Activated CD4-positive, alpha-beta T cell treated with anti-CD3 and anti-CD28 coated beads, Interleukin-2, amount 10 ng/mL, durations not matched to agents 7 days and 5 days (primary cell): Measurements from ENCODE around the gene ZNF518B. TPM values are rescaled to one million over a fixed set of nuclear protein-coding genes. Genes with fewer than 3 reads are reported as not detected.
"Not testable (repeated sequence)": the region's sequence is repeated elsewhere in the genome, so short reads cannot be mapped to it uniquely, and the experiment has no call there.

Experiments used
- CTCF ChIA-PET: fragments of 350-600 bp; sonication (Branson Sonifier 250); formaldehyde crosslinking; loops from one replicate; lab custom pipeline; 2021; ENCODE audit warnings: antibody characterized with exemption; lab: Charles Lee
- POLR2A ChIA-PET: fragments of 350-600 bp; sonication (Branson Sonifier 250); formaldehyde crosslinking; loops from one replicate; lab custom pipeline; 2021; ENCODE audit warnings: antibody characterized with exemption; lab: Charles Lee
- DNase-seq: peaks from one replicate; pipeline ENCODE4 v3.0.0-alpha.2; 2020
- H3K27ac Mint-ChIP-seq: one replicate; pipeline ENCODE4 v1.8.0; 2021; ENCODE audit warnings: mild to moderate bottlenecking, moderate library complexity, mixed read lengths
- H3K27me3 Mint-ChIP-seq: one replicate; pipeline ENCODE4 v1.8.0; 2021; ENCODE audit warnings: mixed read lengths
- H3K36me3 Mint-ChIP-seq: one replicate; pipeline ENCODE4 v1.8.0; 2021; ENCODE audit warnings: low read depth, mixed read lengths
- H3K4me1 Mint-ChIP-seq: one replicate; pipeline ENCODE4 v1.8.0; 2021; ENCODE audit warnings: mixed read lengths
- H3K4me3 Mint-ChIP-seq: one replicate; pipeline ENCODE4 v1.8.0; 2021; ENCODE audit warnings: mild to moderate bottlenecking, moderate library complexity, mixed read lengths
- H3K9me3 Mint-ChIP-seq: one replicate; pipeline ENCODE4 v1.8.0; 2021; ENCODE audit warnings: mixed read lengths
- total RNA-seq, 2 experiments: library from RNA; stranded (reverse); gene quantifications; one replicate each; pipeline ENCODE4 v1.2.3, GENCODE V29; 2021

The ZNF518B gene
- total RNA-seq, 2 experiments from 2014 or later, result 16.9 to 19.6 TPM

DNA sequence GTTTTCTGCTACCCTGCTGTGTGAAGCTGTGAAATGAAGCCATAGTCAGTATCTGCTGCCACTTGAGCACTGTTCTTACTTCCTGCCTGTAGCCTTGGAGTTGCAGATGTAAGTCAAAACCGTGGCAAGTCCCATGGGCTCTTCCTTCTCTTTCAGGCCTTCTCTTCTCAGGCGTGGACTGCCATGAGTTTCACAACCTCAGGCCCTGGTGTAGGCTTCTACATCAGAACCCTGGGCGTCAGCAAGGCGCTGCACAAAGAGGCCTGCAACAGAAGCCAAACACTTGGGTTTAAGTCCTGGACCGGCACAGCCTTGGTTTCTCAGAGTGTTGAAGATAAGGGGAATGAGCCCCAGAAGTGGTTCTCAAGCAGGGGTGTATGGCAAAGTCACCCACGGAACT, 2.5 kb downstream of the ZNF518B start:
- peaks cover 8% of the 10 kb centered on the region for H3K9me3 Mint-ChIP-seq
- no peak overlapping the region for H3K4me3 Mint-ChIP-seq
- ChIA-PET CTCF (no interaction called here), POLR2A (no interaction called here)
- H3K27me3 Mint-ChIP-seq, result peaks cover 5% of the 10 kb centered on the region
- peaks cover 20% of the 10 kb centered on the region for H3K4me1 Mint-ChIP-seq
- peaks cover 51% of the 10 kb centered on the region for H3K36me3 Mint-ChIP-seq
- no peak for DNase-seq
- no peak overlapping the region for H3K27ac Mint-ChIP-seq

DNA sequence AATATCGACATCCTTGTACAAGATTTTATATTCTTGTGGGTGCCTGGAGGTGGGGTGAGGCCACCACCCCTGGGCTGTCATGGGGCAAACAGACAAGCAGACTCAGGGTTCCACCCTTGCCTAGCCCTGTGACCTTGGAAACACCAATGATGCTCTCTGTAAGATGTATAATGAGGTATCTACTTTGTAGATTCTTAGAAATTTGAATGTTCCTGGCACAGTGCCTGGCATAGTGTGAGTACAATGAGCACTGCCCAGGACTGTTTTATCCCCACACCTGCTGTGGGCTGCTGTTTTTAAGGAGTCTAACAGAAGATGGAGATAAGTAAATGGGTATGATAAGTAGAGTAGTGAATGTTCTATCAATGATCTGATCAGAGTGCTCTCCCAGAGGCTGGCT, 3.1 kb downstream of the ZNF518B start:
- peaks cover 12% of the 10 kb centered on the region for H3K9me3 Mint-ChIP-seq
- H3K4me1 Mint-ChIP-seq, result peaks cover 20% of the 10 kb centered on the region
- DNase-seq, result no peak
- ChIA-PET POLR2A (no interaction called here), CTCF (no interaction called here)
- H3K27ac Mint-ChIP-seq, result no peak overlapping the region
- peaks cover 55% of the 10 kb centered on the region for H3K36me3 Mint-ChIP-seq
- peaks cover 5% of the 10 kb centered on the region for H3K27me3 Mint-ChIP-seq
- no peak overlapping the region for H3K4me3 Mint-ChIP-seq

DNA sequence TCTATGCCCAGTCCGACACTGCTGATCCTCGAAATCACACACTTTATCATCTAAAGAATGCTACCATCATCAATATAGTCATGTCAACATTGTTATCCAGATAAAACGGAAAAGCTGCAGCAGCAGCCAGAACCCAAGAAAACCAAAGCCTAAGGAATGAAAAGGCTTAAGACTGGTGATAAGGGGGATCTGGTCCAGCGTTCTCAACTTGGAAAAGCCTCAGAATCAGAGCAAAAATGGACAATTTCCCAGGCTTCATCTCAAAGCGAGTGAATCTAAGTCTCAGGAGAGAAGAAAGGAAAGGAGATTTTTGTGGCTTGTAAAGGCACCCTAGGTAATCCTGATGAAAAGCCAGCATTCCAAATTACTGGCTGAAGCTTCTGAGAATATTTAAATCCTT, 8.2 kb downstream of the ZNF518B start:
- Mint-ChIP-seq H3K4me1 (no peaks in the 10 kb centered on the region), H3K4me3 (no peak overlapping the region), H3K9me3 (peaks cover 55% of the 10 kb centered on the region), H3K27me3 (no peaks in the 10 kb centered on the region), H3K36me3 (peaks cover 86% of the 10 kb centered on the region), H3K27ac (no peak overlapping the region)
- no peak for DNase-seq
- ChIA-PET POLR2A (no interaction called here), CTCF (interaction anchor here (1.7 kb wide), 1 partner anchor 12 kb away, joined by 8 read pairs; no protein-coding TSS in a partner anchor)

DNA sequence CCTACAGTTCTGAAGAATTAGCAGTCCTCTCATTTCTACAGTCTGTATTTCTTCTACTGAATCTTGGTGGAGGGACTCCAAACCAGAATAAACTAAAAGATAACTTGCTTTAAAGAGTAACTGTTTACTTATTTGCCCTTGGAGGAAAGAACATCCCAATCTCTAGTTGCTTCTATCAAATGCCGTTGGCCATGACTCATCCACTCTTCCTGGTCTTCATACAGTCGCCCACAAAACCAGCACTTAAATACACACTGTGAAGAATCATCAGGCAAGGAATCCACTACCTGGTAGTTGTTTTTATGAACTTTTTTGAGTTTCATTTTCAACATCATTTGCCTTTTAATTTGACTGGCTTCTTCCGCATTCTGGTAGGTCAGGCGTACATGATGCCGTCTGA, 14.2 kb downstream of the ZNF518B start:
- Mint-ChIP-seq H3K36me3 (peaks cover 45% of the 10 kb centered on the region), H3K27ac (no peak overlapping the region), H3K4me3 (no peak overlapping the region), H3K27me3 (no peaks in the 10 kb centered on the region), H3K4me1 (peaks cover 2% of the 10 kb centered on the region), H3K9me3 (peaks cover 61% of the 10 kb centered on the region)
- ChIA-PET CTCF (no interaction called here), POLR2A (no interaction called here)
- no peak for DNase-seq

DNA sequence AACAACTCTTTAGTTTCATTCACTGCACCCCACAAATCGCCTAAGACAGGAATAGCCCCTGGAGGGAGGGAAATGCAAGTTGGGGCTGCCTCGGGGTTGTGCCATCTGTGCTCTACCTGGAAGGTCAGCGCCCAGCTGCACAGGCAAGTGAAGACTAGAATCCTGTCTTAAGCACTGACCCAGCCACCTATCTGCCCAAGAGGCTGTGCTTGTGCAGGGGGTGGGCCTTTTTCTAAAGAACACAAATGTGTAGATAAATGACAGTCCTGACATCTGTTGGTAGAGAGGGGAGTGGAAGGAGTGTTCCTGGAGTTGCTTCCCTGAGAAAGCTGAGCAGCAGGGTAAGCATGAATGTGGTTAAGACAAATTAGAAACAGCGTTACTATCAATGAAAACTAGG, 15.7 kb downstream of the ZNF518B start:
- Mint-ChIP-seq H3K9me3 (peaks cover 51% of the 10 kb centered on the region), H3K4me1 (peaks cover 2% of the 10 kb centered on the region), H3K27ac (no peak overlapping the region), H3K4me3 (no peak overlapping the region), H3K27me3 (no peaks in the 10 kb centered on the region), H3K36me3 (peaks cover 34% of the 10 kb centered on the region)
- DNase-seq, result no peak
- CTCF ChIA-PET, result no interaction called here
- POLR2A ChIA-PET, result no interaction called here

DNA sequence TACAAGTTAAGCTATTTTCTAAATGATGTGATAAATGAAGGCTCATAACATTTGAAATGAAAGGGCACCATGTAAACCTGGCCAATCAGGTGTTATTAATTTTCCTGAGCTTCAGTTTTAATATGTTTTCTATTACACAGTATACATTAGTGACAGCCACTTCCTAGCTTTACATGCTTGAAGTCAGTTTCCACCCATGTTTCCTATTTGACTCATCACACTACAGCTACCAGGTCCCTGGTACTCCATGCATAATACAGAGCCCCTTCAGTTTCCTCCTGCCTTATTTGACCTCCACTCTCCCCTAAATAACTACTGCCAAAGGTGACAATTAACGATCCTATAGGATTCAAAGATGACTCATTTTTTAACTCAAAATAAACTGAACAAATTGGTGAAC, 18.3 kb downstream of the ZNF518B start:
- POLR2A ChIA-PET, result no interaction called here
- no peak for DNase-seq
- no peaks in the 10 kb centered on the region for H3K27me3 Mint-ChIP-seq
- peaks cover 2% of the 10 kb centered on the region for H3K4me1 Mint-ChIP-seq
- H3K4me3 Mint-ChIP-seq, result no peak overlapping the region
- H3K36me3 Mint-ChIP-seq, result peaks cover 10% of the 10 kb centered on the region
- H3K27ac Mint-ChIP-seq, result no peak overlapping the region
- CTCF ChIA-PET, result no interaction called here
- H3K9me3 Mint-ChIP-seq, result peaks cover 26% of the 10 kb centered on the region

DNA sequence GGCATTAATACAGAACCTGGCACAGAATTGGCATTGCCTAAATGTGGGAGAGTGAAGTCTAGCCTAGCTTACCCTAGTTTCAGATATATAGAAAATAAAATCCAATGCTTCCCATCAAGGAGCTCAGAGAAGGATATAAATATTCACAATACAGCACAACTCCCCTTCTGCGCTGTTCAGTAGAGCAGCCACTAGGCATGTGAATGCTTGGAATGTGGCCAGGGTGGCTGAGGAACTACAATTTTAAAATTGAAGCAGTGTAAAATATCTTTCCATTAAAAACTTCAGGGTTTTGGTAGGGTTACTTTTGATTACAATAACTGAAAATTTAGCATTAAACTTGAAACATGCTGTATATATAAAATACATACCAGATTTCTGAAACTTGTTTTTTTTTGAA, 19.5 kb downstream of the ZNF518B start:
- Mint-ChIP-seq H3K36me3 (peaks cover 3% of the 10 kb centered on the region), H3K4me3 (no peak overlapping the region), H3K4me1 (peaks cover 2% of the 10 kb centered on the region), H3K9me3 (peaks cover 16% of the 10 kb centered on the region), H3K27ac (no peak overlapping the region), H3K27me3 (no peaks in the 10 kb centered on the region)
- DNase-seq, result no peak
- ChIA-PET POLR2A (no interaction called here), CTCF (interaction anchor here (1.4 kb wide), 1 partner anchor 51 kb away, joined by 3 read pairs; no protein-coding TSS in a partner anchor)

DNA sequence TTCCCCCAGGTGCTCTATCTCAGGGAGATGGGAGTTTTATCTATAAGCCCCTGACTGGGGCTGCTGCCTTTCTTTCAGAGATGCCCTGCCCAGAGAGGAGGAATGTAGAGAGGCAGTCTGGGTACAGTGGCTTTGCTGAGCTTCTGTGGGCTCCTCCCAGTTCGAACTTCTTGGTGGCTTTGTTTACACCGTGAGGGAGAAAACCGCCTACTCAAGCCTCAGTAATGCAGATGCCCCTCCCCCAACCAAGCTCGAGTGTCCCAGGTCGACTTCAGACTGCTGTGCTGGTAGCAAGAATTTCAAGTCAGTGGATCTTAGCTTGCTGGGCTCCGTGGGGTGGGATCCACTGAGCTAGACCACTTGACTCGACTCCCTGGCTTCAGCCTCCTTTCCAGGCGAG, 29.5 kb downstream of the ZNF518B start:
- H3K36me3 Mint-ChIP-seq, H3K9me3 Mint-ChIP-seq, H3K4me1 Mint-ChIP-seq, H3K27ac Mint-ChIP-seq, DNase-seq, H3K4me3 Mint-ChIP-seq, H3K27me3 Mint-ChIP-seq, POLR2A ChIA-PET: not testable (repeated sequence)
- CTCF ChIA-PET, result interaction anchor here (1.2 kb wide), 1 partner anchor 24 kb away, joined by 4 read pairs; no protein-coding TSS in a partner anchor

DNA sequence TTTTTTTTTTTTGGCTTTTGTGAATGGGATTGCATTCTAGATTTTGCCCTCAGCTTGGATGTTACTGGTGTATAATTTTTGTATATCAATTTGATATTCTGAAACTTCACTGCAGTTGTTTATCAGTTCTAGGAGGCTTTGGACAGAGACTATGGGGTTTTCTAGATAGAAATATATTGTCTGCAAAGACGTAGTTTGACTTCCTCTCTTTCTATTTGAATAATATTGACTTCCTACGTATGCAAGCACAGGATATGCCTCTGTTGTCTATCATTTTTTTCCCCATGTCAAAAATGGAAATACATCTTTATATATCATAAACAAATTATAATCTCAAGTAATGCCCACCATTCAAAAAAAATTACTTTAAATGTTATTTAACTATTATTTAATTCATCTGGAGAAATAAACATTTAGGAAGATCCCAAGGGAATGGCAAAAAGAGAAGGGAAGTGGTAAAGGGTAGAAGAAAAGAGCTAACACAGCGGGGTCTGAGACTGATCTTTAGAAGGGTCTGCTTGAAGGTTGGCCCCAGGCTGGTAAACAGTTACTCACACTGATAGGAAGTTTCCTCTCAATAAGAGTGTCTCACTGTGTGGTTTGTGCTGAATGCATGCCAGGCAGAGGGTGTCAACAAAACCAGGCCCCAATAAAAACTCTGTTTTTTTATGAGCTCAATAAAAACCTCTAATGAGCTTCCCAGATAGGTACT, 35.7 kb downstream of the ZNF518B start:
- DNase-seq, result no peak
- peaks cover 20% of the 10 kb centered on the region for H3K4me1 Mint-ChIP-seq
- peaks cover 6% of the 10 kb centered on the region for H3K9me3 Mint-ChIP-seq
- H3K36me3 Mint-ChIP-seq, result no peaks in the 10 kb centered on the region
- ChIA-PET POLR2A (no interaction called here), CTCF (interaction anchor here (1.0 to 1.2 kb wide), 2 partner anchors 30 to 36 kb away, joined by 3 to 4 read pairs; no protein-coding TSS in a partner anchor)
- no peaks in the 10 kb centered on the region for H3K27me3 Mint-ChIP-seq
- no peak overlapping the region for H3K4me3 Mint-ChIP-seq
- H3K27ac Mint-ChIP-seq, result no peak overlapping the region

DNA sequence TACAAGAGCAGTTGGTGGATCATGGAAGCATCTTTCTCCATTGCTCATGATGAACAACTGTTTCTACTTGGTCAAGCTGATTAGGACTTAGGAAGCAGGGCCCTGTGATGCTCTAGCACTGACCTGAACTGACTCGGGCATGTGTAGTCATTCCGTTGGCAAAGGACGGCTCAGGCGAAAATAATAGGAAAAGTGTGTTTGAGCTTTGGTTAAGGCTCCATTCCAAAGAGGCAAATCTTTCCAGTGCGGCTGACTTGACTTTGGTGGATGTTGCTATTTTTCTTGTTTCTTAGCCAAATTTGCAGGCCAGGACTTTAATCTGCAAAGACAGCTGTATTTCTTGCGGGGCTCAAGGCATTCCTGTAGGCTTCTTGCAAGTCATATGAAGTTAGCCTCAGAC, 39.5 kb downstream of the ZNF518B start:
- no peak for DNase-seq
- H3K36me3 Mint-ChIP-seq, result no peaks in the 10 kb centered on the region
- H3K27me3 Mint-ChIP-seq, result no peaks in the 10 kb centered on the region
- no peak overlapping the region for H3K27ac Mint-ChIP-seq
- CTCF ChIA-PET, result interaction anchor here (1.2 kb wide), 1 partner anchor 23 kb away, joined by 3 read pairs; no protein-coding TSS in a partner anchor
- no peak overlapping the region for H3K4me3 Mint-ChIP-seq
- POLR2A ChIA-PET, result no interaction called here
- peaks cover 4% of the 10 kb centered on the region for H3K9me3 Mint-ChIP-seq
- H3K4me1 Mint-ChIP-seq, result peaks cover 34% of the 10 kb centered on the region

DNA sequence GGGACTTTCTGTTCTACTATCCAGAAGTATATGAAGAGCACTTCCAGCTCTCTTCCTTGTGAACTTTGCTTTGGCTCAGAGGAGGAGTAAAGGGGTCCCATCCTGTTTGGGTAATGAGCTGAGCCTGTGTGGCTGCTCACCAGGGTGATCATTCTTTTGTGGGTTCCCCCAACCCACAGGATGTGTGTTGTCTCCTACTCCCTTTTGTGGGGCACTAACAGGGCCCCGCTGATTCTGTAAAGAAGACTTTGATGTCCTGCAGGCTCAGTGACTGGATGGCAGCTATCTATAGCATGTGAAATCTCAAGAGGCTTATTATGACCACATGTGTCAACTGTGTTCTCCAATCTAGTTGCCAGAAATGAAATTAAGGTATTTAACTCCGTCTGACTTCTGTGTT, 40.8 kb downstream of the ZNF518B start:
- ChIA-PET CTCF (interaction anchor here (1.0 to 1.4 kb wide), 2 partner anchors 44 to 45 kb away, joined by 3 to 4 read pairs; no protein-coding TSS in a partner anchor), POLR2A (no interaction called here)
- no peaks in the 10 kb centered on the region for H3K36me3 Mint-ChIP-seq
- DNase-seq, result peak; percentile 58
- H3K9me3 Mint-ChIP-seq, result peaks cover 4% of the 10 kb centered on the region
- peaks cover 2% of the 10 kb centered on the region for H3K27me3 Mint-ChIP-seq
- peaks cover 29% of the 10 kb centered on the region for H3K4me1 Mint-ChIP-seq
- no peak overlapping the region for H3K27ac Mint-ChIP-seq
- no peak overlapping the region for H3K4me3 Mint-ChIP-seq

DNA sequence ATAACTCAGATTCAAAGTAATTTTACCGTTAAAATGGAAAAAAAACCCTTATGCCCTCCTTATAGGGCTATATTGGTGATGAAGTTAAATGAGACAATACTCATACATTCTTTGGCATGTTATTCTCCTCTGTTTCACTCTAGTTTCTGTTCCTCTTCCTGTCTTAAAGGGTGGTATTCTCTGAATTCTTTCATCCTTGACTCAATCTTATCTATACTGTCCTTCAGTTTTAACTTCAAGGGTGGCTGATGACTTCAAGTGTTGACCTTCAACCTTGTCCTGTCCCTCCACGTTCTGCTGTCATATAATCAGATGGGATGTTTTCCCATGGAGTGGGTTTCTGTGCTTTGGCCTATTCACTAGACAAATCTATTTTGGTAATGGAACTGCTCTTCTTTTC, 44.0 kb downstream of the ZNF518B start:
- H3K36me3 Mint-ChIP-seq, result no peaks in the 10 kb centered on the region
- no peak overlapping the region for H3K4me3 Mint-ChIP-seq
- peaks cover 2% of the 10 kb centered on the region for H3K27me3 Mint-ChIP-seq
- no peak for DNase-seq
- H3K4me1 Mint-ChIP-seq, result peaks cover 26% of the 10 kb centered on the region
- CTCF ChIA-PET, result no interaction called here
- no peaks in the 10 kb centered on the region for H3K9me3 Mint-ChIP-seq
- POLR2A ChIA-PET, result no interaction called here
- H3K27ac Mint-ChIP-seq, result no peak overlapping the region

DNA sequence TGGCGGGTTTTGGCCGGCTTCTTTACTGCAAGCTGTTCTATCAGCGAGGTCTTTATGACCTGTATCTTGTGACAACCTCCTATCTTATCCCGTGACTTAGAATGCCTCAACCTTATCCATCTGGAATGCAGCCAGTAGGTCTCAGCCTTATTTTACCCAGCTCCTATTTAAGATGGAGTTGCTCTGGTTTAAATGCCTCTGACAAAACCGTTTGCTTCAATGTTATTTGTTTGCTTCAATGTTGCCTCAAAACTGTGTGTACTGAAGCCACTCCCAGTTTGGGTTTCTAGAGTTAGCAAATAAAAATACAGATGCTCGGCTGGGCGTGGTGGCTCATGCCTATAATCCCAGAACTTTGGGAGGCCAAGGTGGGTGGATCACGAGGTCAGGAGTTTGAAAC, 51.6 kb downstream of the ZNF518B start:
- Mint-ChIP-seq H3K27ac (no peak overlapping the region), H3K4me3 (no peak overlapping the region), H3K9me3 (no peaks in the 10 kb centered on the region), H3K27me3 (no peaks in the 10 kb centered on the region), H3K36me3 (no peaks in the 10 kb centered on the region), H3K4me1 (no peaks in the 10 kb centered on the region)
- DNase-seq, result no peak
- CTCF ChIA-PET, result interaction anchor here (0.6 kb wide), 1 partner anchor 352 kb away, joined by 4 read pairs; no protein-coding TSS in a partner anchor
- POLR2A ChIA-PET, result no interaction called here
